ENCODE results near the gene RUBCN. TPM values are rescaled to one million over a fixed set of nuclear protein-coding genes. Genes with fewer than 3 reads are reported as not detected.

RUBCN gene
- total and polyA plus RNA-seq, 2 experiments from 2014 or later: 10.5 to 18.4 TPM

MicroRNAs within 50 kb of the gene (microRNA counts, 767-probe panel; counts per million panel counts)
- microRNA hsa-miR-922: 447 counts per million, percentile 86 among the panel's probes with 10 or more counts

Other genes with a start within 250 kb of the RUBCN start
- gene BDH1, start 180.9 kb downstream of the RUBCN start, total RNA-seq (2014; rRNA removed; shearing (Covaris generic)): 0.38 and 3.4 TPM in 2 replicates
- 1.2 and 2.7 TPM in 2 replicates for gene BDH1, start 180.9 kb downstream of the RUBCN start, polyA plus RNA-seq (2016; fragmentation: Nextera tagmentation; extraction: Ambion mirVana)
- 42.0 and 71.5 TPM in 2 replicates for gene FYTTD1, start 13.0 kb upstream of the RUBCN start, total RNA-seq (2014; rRNA removed; shearing (Covaris generic))
- 90.4 and 91.8 TPM in 2 replicates for gene FYTTD1, start 13.0 kb upstream of the RUBCN start, polyA plus RNA-seq (2016; fragmentation: Nextera tagmentation; extraction: Ambion mirVana)
- 20.9 and 28.7 TPM in 2 replicates for gene LRCH3, start 54.4 kb upstream of the RUBCN start, total RNA-seq (2014; rRNA removed; shearing (Covaris generic))
- gene LRCH3, start 54.4 kb upstream of the RUBCN start, polyA plus RNA-seq (2016; fragmentation: Nextera tagmentation; extraction: Ambion mirVana): 20.2 and 24.1 TPM in 2 replicates
- 405 and 468 TPM in 2 replicates for gene RPL35A, start 213.3 kb upstream of the RUBCN start, total RNA-seq (2014; rRNA removed; shearing (Covaris generic))
- 765 and 803 TPM in 2 replicates for gene RPL35A, start 213.3 kb upstream of the RUBCN start, polyA plus RNA-seq (2016; fragmentation: Nextera tagmentation; extraction: Ambion mirVana)
- gene LMLN, start 223.3 kb upstream of the RUBCN start, total RNA-seq (2014; rRNA removed; shearing (Covaris generic)): 3.1 and 3.4 TPM in 2 replicates
- gene LMLN, start 223.3 kb upstream of the RUBCN start, polyA plus RNA-seq (2016; fragmentation: Nextera tagmentation; extraction: Ambion mirVana): 5.8 and 6.2 TPM in 2 replicates